NCI-H748 treated with DMSO at 0.1 percent for 48 hours (cell line): ENCODE data around the gene MPP3.
"Not testable (repeated sequence)": the region's sequence is repeated elsewhere in the genome, so short reads cannot be mapped to it uniquely, and the experiment has no call there.

Experiments used
- DNase-seq: peaks from one replicate; lab custom pipeline; 2025; lab: John Stamatoyannopoulos, UW

Gene MPP3

GRCh38 chr17:43832976-43833829 lies at the start of gene MPP3:
Gene MPP3 (minus strand): TSS chr17:43833146. CDS start chr17:43831906, 1,240 bp downstream.
- no peak for DNase-seq

GRCh38 chr17:43881758-43882505 lies 49.0 kb upstream of the MPP3 start:
- DNase-seq = no peak

- no peak for DNase-seq
Measured at GRCh38 chr17:43881181-43881580, 48.2 kb upstream of the MPP3 start.

- DNase-seq = peak; percentile 9
Measured at GRCh38 chr17:43880420-43880991, 47.6 kb upstream of the MPP3 start.

GRCh38 chr17:43879723-43880419 lies 46.9 kb upstream of the MPP3 start:
- DNase-seq = no peak

DNA sequence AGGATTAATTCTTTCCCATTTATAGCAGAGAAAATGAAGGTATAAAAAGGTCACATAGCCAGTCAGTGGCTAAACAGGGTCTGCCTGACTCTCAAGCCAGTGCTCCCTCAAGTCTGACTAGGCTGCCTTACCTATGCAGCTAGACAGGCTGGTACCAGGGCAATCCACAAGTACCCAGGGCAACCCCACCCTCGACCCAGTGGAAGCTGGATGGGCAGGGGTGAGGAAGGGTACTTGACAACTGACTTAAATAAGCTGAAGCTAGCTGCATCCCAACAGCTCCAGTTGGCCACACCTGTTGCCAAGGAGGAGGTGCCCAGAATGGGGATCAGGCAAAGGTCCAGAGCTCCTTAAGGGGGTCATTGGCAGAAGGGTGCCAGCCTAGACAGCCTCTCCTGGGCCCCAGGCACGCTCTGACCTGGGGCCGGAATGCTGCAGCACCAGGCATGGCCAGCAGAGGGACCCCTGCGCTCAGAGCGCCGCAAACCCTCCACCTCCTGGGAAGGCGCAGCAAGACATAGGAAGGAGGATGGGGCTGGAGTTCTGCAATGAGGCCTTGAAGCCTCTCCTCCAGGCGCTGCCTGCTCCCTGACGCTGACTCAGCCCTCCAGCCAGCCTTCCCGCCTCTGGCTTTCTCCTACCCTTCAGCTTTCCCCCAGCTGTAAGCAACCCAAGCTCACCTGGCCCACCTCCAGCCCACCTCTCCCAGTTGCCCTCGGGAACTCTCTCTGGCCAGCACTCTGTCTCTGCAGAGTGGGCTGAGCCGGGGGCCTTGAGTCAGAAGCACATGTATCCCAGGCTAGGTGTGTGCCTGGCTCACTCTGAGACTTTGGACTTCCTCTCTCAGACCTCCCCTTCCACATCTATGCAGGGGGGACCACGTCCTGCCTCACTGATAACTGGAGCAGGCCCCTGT lies 45.6 kb upstream of the MPP3 start:
- peak; percentile 21 for DNase-seq

DNA sequence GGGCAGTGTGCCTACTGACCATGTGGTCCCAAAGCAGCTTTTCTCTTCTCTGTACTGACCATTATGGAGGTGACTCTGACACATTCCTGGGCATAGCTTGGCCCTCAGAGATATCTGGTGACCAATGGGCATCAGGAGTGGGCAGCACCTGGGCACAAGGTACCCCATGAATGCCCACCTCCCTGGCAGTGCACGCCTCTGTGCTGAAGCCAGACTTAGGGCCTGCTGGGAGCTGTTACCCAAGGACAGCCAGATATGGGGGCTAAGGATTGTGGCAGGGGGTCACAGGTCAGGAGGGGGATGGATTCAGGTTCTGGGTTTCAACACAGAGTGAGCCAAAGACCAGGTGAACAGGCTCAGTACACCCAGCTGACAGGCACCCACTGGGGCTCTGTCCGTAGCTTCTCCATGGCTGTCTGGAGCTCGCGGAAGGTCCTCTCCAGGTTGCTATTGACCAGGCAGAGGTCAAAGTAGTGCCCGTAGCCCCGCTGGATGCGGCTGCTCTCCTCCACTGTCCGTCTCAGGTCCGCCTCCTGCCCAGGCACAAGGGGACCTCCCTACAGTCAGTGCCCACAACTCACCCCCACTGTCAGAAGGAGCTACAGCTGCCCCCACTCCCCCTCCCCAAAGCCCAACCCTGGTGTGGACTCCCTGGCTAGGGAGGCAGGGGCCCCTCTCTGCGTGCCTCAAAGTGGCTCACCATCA lies 44.7 kb upstream of the MPP3 start:
- no peak for DNase-seq

GRCh38 chr17:43877031-43877430 lies 44.1 kb upstream of the MPP3 start:
- no peak for DNase-seq

DNA sequence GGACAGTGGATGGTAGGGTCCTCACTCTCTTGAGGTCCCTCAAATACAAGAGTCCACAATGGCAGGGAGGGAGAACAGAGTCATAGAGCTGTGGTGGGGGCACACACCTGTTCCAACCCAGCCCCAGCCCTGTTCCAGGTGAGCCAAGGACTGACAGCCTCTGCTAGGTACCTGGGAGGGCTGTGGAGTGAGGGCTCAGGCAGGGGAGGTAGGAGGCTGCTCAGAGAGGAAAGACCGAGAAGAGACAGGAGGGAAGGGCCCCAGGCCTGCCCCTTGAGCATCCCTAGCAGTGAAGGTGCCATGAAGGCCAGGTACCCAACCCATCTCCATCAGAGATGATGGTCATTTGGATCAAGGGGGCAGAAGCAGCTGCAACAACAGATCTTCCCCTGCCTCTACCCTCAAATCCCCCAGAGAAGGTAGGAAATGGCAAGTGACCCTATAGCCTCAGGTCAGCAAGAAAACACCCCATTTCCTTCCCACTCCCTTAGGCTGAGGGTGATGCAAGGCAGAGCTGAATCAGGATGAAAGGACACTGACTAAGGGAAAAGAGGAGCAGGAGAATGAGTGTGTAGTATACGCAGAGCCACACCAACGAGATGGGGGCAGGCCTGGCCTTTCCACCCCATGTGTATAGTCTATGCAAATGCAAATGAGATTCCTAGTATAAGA lies 42.7 kb upstream of the MPP3 start:
- no peak for DNase-seq

- DNase-seq = no peak
Measured at GRCh38 chr17:43874293-43874692, 41.3 kb upstream of the MPP3 start.

- DNase-seq = no peak
Measured at GRCh38 chr17:43873815-43874214, 40.9 kb upstream of the MPP3 start.

- DNase-seq = no peak
Measured at GRCh38 chr17:43873091-43873490, 40.1 kb upstream of the MPP3 start.

DNA sequence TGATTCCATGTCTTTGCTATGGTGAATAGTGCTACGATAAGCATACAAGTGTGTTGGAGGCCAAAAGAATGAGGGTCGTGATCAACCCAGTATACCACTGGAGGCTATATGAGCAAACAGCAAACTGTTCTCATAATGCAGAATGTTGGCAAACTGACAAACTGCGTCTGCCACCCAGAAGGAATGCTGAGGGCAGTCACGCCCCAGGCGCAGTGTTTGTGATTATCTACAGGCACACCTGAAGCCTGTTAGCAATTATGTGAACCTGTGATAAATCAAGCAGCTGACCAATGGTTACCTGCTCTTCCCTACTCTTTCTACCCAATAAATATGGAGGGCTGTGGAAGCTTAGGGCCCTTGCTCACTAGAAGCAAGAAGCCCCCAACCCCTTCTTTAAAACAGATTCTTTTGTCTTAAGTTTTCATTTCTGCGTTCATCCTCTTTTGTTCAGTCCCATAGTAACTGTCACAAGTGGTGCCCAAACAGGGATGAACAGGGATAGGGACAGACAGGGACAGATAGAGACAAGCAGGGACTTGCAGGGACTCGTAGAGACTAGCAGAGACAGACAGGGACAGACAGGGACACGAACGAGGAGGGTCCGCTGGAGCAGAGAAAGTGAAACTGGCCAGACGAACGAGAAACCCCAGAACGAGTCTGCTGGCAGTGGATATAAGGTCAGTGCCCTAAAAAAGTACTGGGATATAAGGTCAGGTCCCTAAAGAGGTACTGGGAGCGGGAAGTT lies 39.2 kb upstream of the MPP3 start:
- DNase-seq = no peak

GRCh38 chr17:43869031-43869430 lies 36.1 kb upstream of the MPP3 start:
- not testable (repeated sequence) for DNase-seq

GRCh38 chr17:43868226-43868994 lies 35.5 kb upstream of the MPP3 start:
- no peak for DNase-seq

DNA sequence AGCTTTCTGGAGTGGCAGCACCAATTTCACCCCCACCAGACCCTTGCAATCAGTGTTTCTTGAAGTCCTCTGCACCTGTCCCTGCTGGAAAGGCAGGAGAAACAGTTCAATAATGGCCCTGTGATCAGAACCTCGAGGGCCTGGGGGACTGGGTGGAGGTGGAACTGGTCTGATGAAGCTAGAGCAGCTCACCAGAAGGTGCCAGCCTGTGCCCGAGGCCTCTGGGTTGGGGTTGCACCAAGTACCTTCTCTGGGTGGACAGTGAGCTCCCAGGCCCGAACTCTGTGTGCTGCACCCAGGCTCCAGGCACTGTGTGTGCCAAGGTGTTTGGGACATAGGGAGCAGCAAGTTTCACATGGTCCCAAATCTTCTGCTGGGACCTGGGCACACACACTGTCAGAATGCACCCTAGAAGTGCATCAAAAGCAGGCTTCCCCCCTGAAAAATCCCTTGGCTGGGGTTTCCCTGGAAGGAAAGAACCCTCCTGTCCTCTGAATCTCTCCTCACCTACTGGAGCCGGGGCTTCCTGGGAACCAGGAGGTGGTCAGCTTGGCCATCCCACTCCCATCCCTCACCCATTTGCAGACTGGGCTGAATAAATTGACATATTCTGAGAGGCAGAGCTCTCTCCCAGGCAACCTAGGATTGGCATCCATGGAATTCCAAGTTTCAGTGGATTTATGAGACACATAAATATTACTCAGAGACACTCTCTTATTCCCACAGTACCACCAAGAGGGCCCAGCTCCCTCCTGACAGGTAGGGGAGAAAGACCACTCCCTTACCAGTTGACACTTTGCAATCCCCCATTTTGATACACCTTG lies 31.4 kb upstream of the MPP3 start:
- DNase-seq = no peak

- no peak for DNase-seq
Measured at GRCh38 chr17:43861960-43862359, 29.0 kb upstream of the MPP3 start.
